ENCODE data around the gene GTPBP6.
"Not testable (repeated sequence)": the region's sequence is repeated elsewhere in the genome, so short reads cannot be mapped to it uniquely, and the experiment has no call there.

Gene GTPBP6

GRCh38 chrX:262381-262909 lies 56.2 kb downstream of the GTPBP6 start:
- H3K4me3 ChIP-seq (replicated peaks; ENCODE audit: low read depth, low read length), result no peak overlapping the region
- TF ChIP-seq CTCF (IDR thresholded peaks at IDR 0.05; ENCODE audit: low read depth, low read length, missing control alignments), result no peak

GRCh38 chrX:261919-262352 lies 56.7 kb downstream of the GTPBP6 start:
- H3K4me3 ChIP-seq (replicated peaks; ENCODE audit: low read depth, low read length), result no peak overlapping the region
- DNase-seq (ENCODE audit: extremely low read depth, low read depth), result no peak
- no peak for TF ChIP-seq CTCF (IDR thresholded peaks at IDR 0.05; ENCODE audit: low read depth, low read length, missing control alignments)

More at GRCh38 chrX:262381-262909, 56.2 kb downstream of the GTPBP6 start:
- no peak for DNase-seq (ENCODE audit: extremely low read depth, low read depth)

- no peak for DNase-seq (ENCODE audit: extremely low read depth, low read depth)
- TF ChIP-seq CTCF (IDR thresholded peaks at IDR 0.05; ENCODE audit: low read depth, low read length, missing control alignments), result no peak
- no peak overlapping the region for H3K4me3 ChIP-seq (replicated peaks; ENCODE audit: low read depth, low read length)
These were observed 57.3 kb downstream of the GTPBP6 start for GRCh38 chrX:261167-261918.

- TF ChIP-seq CTCF (IDR thresholded peaks at IDR 0.05; ENCODE audit: low read depth, low read length, missing control alignments), result no peak
- no peak for DNase-seq (ENCODE audit: extremely low read depth, low read depth)
- H3K4me3 ChIP-seq (replicated peaks; ENCODE audit: low read depth, low read length), result no peak overlapping the region
These were observed 58.8 kb downstream of the GTPBP6 start for GRCh38 chrX:259692-260355.

- no peak overlapping the region for H3K4me3 ChIP-seq (replicated peaks; ENCODE audit: low read depth, low read length)
- no peak for TF ChIP-seq CTCF (IDR thresholded peaks at IDR 0.05; ENCODE audit: low read depth, low read length, missing control alignments)
- DNase-seq (ENCODE audit: extremely low read depth, low read depth), result no peak
These were observed 60.1 kb downstream of the GTPBP6 start for GRCh38 chrX:258291-259040.

GRCh38 chrX:257681-258289 lies 60.8 kb downstream of the GTPBP6 start:
- H3K4me3 ChIP-seq (replicated peaks; ENCODE audit: low read depth, low read length), result no peak overlapping the region
- no peak for DNase-seq (ENCODE audit: extremely low read depth, low read depth)
- no peak for TF ChIP-seq CTCF (IDR thresholded peaks at IDR 0.05; ENCODE audit: low read depth, low read length, missing control alignments)

GRCh38 chrX:257054-257453 lies 61.5 kb downstream of the GTPBP6 start:
- DNase-seq (ENCODE audit: extremely low read depth, low read depth); H3K4me3 ChIP-seq (replicated peaks; ENCODE audit: low read depth, low read length): not testable (repeated sequence)
